ENCODE results near the gene NRF1. TPM values are rescaled to one million over a fixed set of nuclear protein-coding genes. Genes with fewer than 3 reads are reported as not detected.
"Not testable (repeated sequence)": the region's sequence is repeated elsewhere in the genome, so short reads cannot be mapped to it uniquely, and the experiment has no call there.

The NRF1 gene
- total RNA-seq, 1 experiment from 2014 or later, result 22.5 TPM

GRCh38 chr7:129657363-129657762 is 45.8 kb downstream of the NRF1 start:
- H3K27me3 ChIP-seq (ENCODE audit: low read length), result no peaks in the 10 kb centered on the region
- no peaks in the 10 kb centered on the region for H3K9me2 ChIP-seq (replicated peaks; ENCODE audit: insufficient read depth, low read length)
- H2AFZ ChIP-seq (ENCODE audit: low read length), result no peak overlapping the region
- no peaks in the 10 kb centered on the region for H4K20me1 ChIP-seq (ENCODE audit: insufficient read depth, low read depth, low read length)
- H3K9ac ChIP-seq (ENCODE audit: low read length), result no peak overlapping the region
- H3K79me2 ChIP-seq (ENCODE audit: low read length), result peaks cover 48% of the 10 kb centered on the region
- H3K4me2 ChIP-seq (ENCODE audit: low read depth, low read length, poor library complexity, severe bottlenecking), result no peak overlapping the region
- H3K4me1 ChIP-seq (ENCODE audit: low read length), result peaks cover 5% of the 10 kb centered on the region
- peaks cover 16% of the 10 kb centered on the region for H3K9me3 ChIP-seq (ENCODE audit: low read length)
- H3K4me3 ChIP-seq (ENCODE audit: low read length), result no peak overlapping the region
- no peak overlapping the region for H3K27ac ChIP-seq (ENCODE audit: low read length)
- DNase-seq, result no peak
- peaks cover 42% of the 10 kb centered on the region for H3K36me3 ChIP-seq (ENCODE audit: insufficient read depth, low read length)

DNA sequence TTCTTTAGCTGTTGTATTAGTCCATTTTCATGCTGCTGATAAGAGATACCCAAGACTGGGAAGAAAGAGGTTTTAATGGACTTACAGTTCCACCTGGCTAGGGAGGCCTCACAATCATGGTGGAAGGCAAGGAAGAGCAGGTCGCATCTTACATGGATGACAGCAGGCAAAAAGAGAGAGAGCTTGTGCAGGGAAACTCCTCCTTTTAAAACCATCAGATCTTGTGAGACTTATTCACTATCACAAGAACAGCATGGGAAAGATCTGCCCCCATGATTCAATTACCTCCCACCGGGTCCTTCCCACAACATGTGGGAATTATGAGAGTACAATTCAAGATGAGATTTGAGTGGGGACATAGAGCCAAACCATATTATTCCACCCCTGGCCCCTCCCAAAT is 48.4 kb downstream of the NRF1 start:
- H4K20me1 ChIP-seq (ENCODE audit: insufficient read depth, low read depth, low read length); H3K4me3 ChIP-seq (ENCODE audit: low read length); H3K9me2 ChIP-seq (replicated peaks; ENCODE audit: insufficient read depth, low read length); DNase-seq; H2AFZ ChIP-seq (ENCODE audit: low read length); H3K27me3 ChIP-seq (ENCODE audit: low read length); H3K9ac ChIP-seq (ENCODE audit: low read length); H3K27ac ChIP-seq (ENCODE audit: low read length); H3K4me1 ChIP-seq (ENCODE audit: low read length); H3K4me2 ChIP-seq (ENCODE audit: low read depth, low read length, poor library complexity, severe bottlenecking): not testable (repeated sequence)
- Histone ChIP-seq H3K36me3 (ENCODE audit: insufficient read depth, low read length) (peaks cover 42% of the 10 kb centered on the region), H3K9me3 (ENCODE audit: low read length) (peaks cover 16% of the 10 kb centered on the region), H3K79me2 (ENCODE audit: low read length) (peaks cover 29% of the 10 kb centered on the region)

DNA sequence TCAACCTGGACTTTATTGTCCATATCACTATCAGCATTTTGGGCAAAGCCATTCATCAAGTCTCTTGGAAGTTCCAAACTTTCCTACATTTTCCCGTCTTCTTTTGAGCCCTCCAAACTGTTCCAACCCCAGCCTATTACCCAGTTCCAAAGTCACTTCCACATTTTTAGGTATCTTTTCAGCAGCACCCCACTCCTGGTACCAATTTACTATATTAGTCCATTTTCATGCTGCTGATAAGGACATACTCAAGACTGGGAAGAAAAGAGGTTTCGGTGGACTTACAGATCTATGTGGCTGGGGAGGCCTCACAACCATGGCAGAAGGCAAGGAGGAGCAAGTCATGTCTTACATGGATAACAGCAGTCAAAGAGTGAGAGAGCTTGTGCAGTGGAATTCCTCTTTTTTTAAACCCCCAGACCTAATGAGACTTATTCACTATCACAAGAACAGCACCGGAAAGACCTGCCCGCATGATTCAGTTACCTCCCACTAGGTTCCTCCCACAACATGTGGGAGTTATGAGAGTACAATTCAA is 50.2 kb downstream of the NRF1 start:
- Histone ChIP-seq H2AFZ (ENCODE audit: low read length) (no peak overlapping the region), H3K79me2 (ENCODE audit: low read length) (peaks cover 33% of the 10 kb centered on the region), H4K20me1 (ENCODE audit: insufficient read depth, low read depth, low read length) (no peaks in the 10 kb centered on the region), H3K9me2 (replicated peaks; ENCODE audit: insufficient read depth, low read length) (no peaks in the 10 kb centered on the region), H3K4me3 (ENCODE audit: low read length) (no peak overlapping the region), H3K9ac (ENCODE audit: low read length) (no peak overlapping the region), H3K27me3 (ENCODE audit: low read length) (no peaks in the 10 kb centered on the region), H3K36me3 (ENCODE audit: insufficient read depth, low read length) (peaks cover 42% of the 10 kb centered on the region), H3K4me2 (ENCODE audit: low read depth, low read length, poor library complexity, severe bottlenecking) (no peak overlapping the region), H3K4me1 (ENCODE audit: low read length) (no peaks in the 10 kb centered on the region), H3K9me3 (ENCODE audit: low read length) (peaks cover 16% of the 10 kb centered on the region), H3K27ac (ENCODE audit: low read length) (no peak overlapping the region)
- DNase-seq, result no peak

GRCh38 chr7:129663240-129663639 is 51.7 kb downstream of the NRF1 start:
- peaks cover 27% of the 10 kb centered on the region for H3K36me3 ChIP-seq (ENCODE audit: insufficient read depth, low read length)
- not testable (repeated sequence) for H4K20me1 ChIP-seq (ENCODE audit: insufficient read depth, low read depth, low read length); H3K9me2 ChIP-seq (replicated peaks; ENCODE audit: insufficient read depth, low read length)

DNA sequence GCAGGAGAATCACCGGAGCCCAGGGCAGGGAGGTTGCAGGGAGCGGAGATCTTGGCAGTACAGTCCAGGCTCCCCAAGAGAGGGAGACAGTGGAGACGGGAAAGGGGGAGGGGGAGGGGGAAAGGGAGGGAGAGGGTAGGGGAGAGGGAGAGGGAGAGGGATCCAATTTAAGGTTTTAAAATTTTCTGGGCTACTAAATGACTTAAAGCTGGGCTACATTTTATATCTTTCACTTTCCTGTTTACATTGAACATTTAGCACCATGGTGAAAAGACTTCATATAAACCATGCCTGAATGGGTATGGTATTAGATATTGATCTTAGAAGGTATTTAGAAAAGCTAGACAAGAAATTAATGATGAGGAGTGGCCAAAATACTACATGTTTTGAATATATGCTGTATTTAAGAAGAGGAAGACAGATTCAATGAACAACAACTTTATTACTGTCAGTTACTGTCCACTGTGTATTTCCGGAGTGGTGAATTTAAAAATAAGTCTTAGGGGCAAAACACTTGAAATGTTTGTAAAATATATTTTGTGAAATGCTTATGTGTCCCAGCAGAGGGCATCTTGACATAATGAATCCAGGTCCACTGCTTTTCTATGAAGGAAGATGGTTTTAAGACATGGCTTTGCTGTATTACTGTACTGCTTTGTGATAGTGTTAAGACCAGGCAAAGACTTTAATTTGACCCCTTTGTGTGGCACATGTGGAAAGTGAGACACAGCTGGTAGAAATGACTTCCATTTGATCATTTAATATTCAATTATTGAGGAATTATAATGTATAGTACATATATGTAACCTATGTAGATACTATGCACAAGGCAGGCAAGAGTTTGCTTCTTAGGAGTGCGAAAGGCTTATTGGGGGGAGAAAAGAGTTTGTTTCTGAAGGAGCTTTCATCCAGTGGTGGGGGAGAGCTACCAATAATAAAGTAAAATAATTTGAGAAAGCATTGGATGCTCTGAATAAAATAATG is 52.8 kb downstream of the NRF1 start:
- Histone ChIP-seq H3K4me1 (ENCODE audit: low read length) (no peaks in the 10 kb centered on the region), H3K36me3 (ENCODE audit: insufficient read depth, low read length) (peaks cover 22% of the 10 kb centered on the region), H2AFZ (ENCODE audit: low read length) (no peak overlapping the region), H3K27me3 (ENCODE audit: low read length) (no peaks in the 10 kb centered on the region), H3K4me3 (ENCODE audit: low read length) (no peak overlapping the region), H3K27ac (ENCODE audit: low read length) (no peak overlapping the region), H3K79me2 (ENCODE audit: low read length) (peaks cover 33% of the 10 kb centered on the region), H3K9me3 (ENCODE audit: low read length) (peaks cover 16% of the 10 kb centered on the region), H3K9ac (ENCODE audit: low read length) (no peak overlapping the region), H4K20me1 (ENCODE audit: insufficient read depth, low read depth, low read length) (no peaks in the 10 kb centered on the region), H3K9me2 (replicated peaks; ENCODE audit: insufficient read depth, low read length) (no peaks in the 10 kb centered on the region), H3K4me2 (ENCODE audit: low read depth, low read length, poor library complexity, severe bottlenecking) (no peak overlapping the region)
- DNase-seq, result peak; percentile 79

More at GRCh38 chr7:129663240-129663639, 51.7 kb downstream of the NRF1 start:
- Histone ChIP-seq H3K79me2 (ENCODE audit: low read length) (peaks cover 27% of the 10 kb centered on the region), H3K9me3 (ENCODE audit: low read length) (peaks cover 16% of the 10 kb centered on the region)
- not testable (repeated sequence) for H3K4me2 ChIP-seq (ENCODE audit: low read depth, low read length, poor library complexity, severe bottlenecking); H3K4me3 ChIP-seq (ENCODE audit: low read length); H2AFZ ChIP-seq (ENCODE audit: low read length); H3K4me1 ChIP-seq (ENCODE audit: low read length); H3K9ac ChIP-seq (ENCODE audit: low read length); H3K27me3 ChIP-seq (ENCODE audit: low read length); DNase-seq; H3K27ac ChIP-seq (ENCODE audit: low read length)

- Histone ChIP-seq H2AFZ (ENCODE audit: low read length) (no peak overlapping the region), H3K4me1 (ENCODE audit: low read length) (no peaks in the 10 kb centered on the region), H3K9me3 (ENCODE audit: low read length) (peaks cover 12% of the 10 kb centered on the region), H3K36me3 (ENCODE audit: insufficient read depth, low read length) (peaks cover 17% of the 10 kb centered on the region), H3K9ac (ENCODE audit: low read length) (no peak overlapping the region), H3K9me2 (replicated peaks; ENCODE audit: insufficient read depth, low read length) (no peaks in the 10 kb centered on the region), H4K20me1 (ENCODE audit: insufficient read depth, low read depth, low read length) (no peaks in the 10 kb centered on the region), H3K4me3 (ENCODE audit: low read length) (no peak overlapping the region), H3K27me3 (ENCODE audit: low read length) (no peaks in the 10 kb centered on the region), H3K79me2 (ENCODE audit: low read length) (peaks cover 33% of the 10 kb centered on the region), H3K4me2 (ENCODE audit: low read depth, low read length, poor library complexity, severe bottlenecking) (no peak overlapping the region), H3K27ac (ENCODE audit: low read length) (no peak overlapping the region)
- DNase-seq, result no peak
These were observed 53.5 kb downstream of the NRF1 start for GRCh38 chr7:129665013-129665401.

DNA sequence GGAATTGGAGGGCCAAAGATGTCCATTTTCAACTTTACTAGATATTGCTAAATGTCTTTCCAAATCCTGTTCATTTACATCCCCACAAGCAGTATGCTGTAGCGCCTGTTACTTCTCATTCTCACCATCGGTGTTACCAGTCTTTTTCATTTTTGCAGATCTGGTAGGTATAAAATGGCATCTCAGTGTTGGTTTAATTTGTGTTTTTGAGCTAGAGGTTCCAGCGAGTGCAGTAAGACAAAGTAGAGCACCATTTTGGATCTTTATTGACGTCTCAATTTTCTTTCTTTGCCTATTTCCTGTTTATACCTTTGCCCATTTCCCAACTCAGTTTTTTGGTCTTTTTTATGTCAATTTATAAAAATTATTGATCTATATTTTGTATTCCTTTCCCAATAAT is 55.6 kb downstream of the NRF1 start:
- peaks cover 9% of the 10 kb centered on the region for H3K36me3 ChIP-seq (ENCODE audit: insufficient read depth, low read length)
- no peak for DNase-seq
- no peak overlapping the region for H2AFZ ChIP-seq (ENCODE audit: low read length)
- no peaks in the 10 kb centered on the region for H3K4me1 ChIP-seq (ENCODE audit: low read length)
- H3K27me3 ChIP-seq (ENCODE audit: low read length), result no peaks in the 10 kb centered on the region
- H4K20me1 ChIP-seq (ENCODE audit: insufficient read depth, low read depth, low read length), result no peaks in the 10 kb centered on the region
- peaks cover 30% of the 10 kb centered on the region for H3K79me2 ChIP-seq (ENCODE audit: low read length)
- H3K4me3 ChIP-seq (ENCODE audit: low read length), result no peak overlapping the region
- no peak overlapping the region for H3K27ac ChIP-seq (ENCODE audit: low read length)
- no peak overlapping the region for H3K9ac ChIP-seq (ENCODE audit: low read length)
- H3K9me3 ChIP-seq (ENCODE audit: low read length), result no peaks in the 10 kb centered on the region
- H3K4me2 ChIP-seq (ENCODE audit: low read depth, low read length, poor library complexity, severe bottlenecking), result no peak overlapping the region
- no peaks in the 10 kb centered on the region for H3K9me2 ChIP-seq (replicated peaks; ENCODE audit: insufficient read depth, low read length)

DNA sequence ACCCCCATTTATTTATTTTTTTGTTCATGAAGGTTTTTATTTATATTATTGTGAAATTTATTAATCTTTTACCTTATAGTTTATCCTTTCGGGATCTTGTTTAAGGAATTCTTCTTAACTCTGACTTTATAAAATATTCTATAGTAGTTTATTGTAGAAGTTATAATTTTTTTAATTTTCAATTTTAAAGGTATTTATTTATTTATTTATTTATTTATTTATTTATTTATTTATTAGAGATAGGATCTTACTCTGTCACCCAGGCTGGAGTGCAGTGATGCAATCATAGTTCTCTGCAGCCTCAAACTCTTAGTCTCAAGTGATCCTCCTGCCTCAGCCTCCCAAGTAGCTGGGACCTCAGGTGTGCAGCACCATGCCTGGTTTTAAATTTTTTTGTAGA is 56.0 kb downstream of the NRF1 start:
- no peaks in the 10 kb centered on the region for H3K4me1 ChIP-seq (ENCODE audit: low read length)
- H3K27me3 ChIP-seq (ENCODE audit: low read length), result no peaks in the 10 kb centered on the region
- no peak overlapping the region for H3K27ac ChIP-seq (ENCODE audit: low read length)
- H3K36me3 ChIP-seq (ENCODE audit: insufficient read depth, low read length), result peaks cover 11% of the 10 kb centered on the region
- H4K20me1 ChIP-seq (ENCODE audit: insufficient read depth, low read depth, low read length), result no peaks in the 10 kb centered on the region
- no peak overlapping the region for H3K9ac ChIP-seq (ENCODE audit: low read length)
- no peaks in the 10 kb centered on the region for H3K9me2 ChIP-seq (replicated peaks; ENCODE audit: insufficient read depth, low read length)
- no peak overlapping the region for H3K4me2 ChIP-seq (ENCODE audit: low read depth, low read length, poor library complexity, severe bottlenecking)
- H2AFZ ChIP-seq (ENCODE audit: low read length), result no peak overlapping the region
- H3K9me3 ChIP-seq (ENCODE audit: low read length), result no peaks in the 10 kb centered on the region
- no peak overlapping the region for H3K4me3 ChIP-seq (ENCODE audit: low read length)
- DNase-seq, result no peak
- H3K79me2 ChIP-seq (ENCODE audit: low read length), result peaks cover 30% of the 10 kb centered on the region

Measured in Karpas-422 (cell line).